K562 (cell line): Measurements from ENCODE around the gene CACNA2D3. TPM values are rescaled to one million over a fixed set of nuclear protein-coding genes. Genes with fewer than 3 reads are reported as not detected.

Source experiments
- ATAC-seq: fragments of 200-7000 bp; cut with Tn5 transposase; 3 replicates; pipeline ENCODE4 v1.9.1; 2020; ENCODE audit warnings: moderate library complexity
- BruUV-seq: library from RNA; stranded (reverse); fragments of 400-500 nt; replicated peaks from 2 replicates; lab custom pipeline; 2021; lab: Mats Ljungman, UMichigan
- CTCF ChIA-PET: fragments of 300-600 bp; formaldehyde crosslinking; extraction: SDS; loops from one replicate; lab custom pipeline; 2021; ENCODE audit warnings: low intra/inter-chr PET ratio; lab: Yijun Ruan, JAX
- POLR2A ChIA-PET: fragments of 300-600, 350-650 bp; sonication (Branson Sonifier 250); formaldehyde crosslinking; extraction: SDS; loops from one replicate; lab custom pipeline; 2021; ENCODE audit warnings: antibody characterized with exemption, inconsistent platforms; lab: Yijun Ruan, JAX
- DNase-seq, 4 experiments: peaks; one replicate each; pipeline versions ENCODE4 v3.0.0 to v3.0.0-alpha.2; 2011 to 2018; ENCODE audit warnings: low spot score in 3 of 4, mixed read lengths in 3 of 4; ENCODE audit errors: extremely low read depth in 1 of 4
- FAIRE-seq: peaks from 2 replicates; lab custom pipeline; 2011; peaks lifted over from hg19 to GRCh38; lab: Jason Lieb, UNC
- H2AFZ ChIP-seq: 2 replicates; pipeline ENCODE4 v1.6.0; 2011; ENCODE audit warnings: low read depth, low read length, control low read depth, inconsistent platforms
- H3K27ac ChIP-seq: fragments of 200-600 bp; 3 replicates; pipeline ENCODE4 v1.8.0; 2011; ENCODE audit warnings: low read depth, mild to moderate bottlenecking, control low read depth, inconsistent platforms, low read length, moderate library complexity, mixed read lengths; ENCODE audit errors: extremely low read depth
- H3K27me3 ChIP-seq, 2 experiments: fragments of 300-600 bp in 1 of 2; 2 replicates in 1 of 2; 3 replicates in 1 of 2; pipeline versions ENCODE4 v1.6.0 to v1.8.0; 2011; ENCODE audit warnings: inconsistent platforms in 2 of 2, low read length in 2 of 2, mild to moderate bottlenecking in 1 of 2, mixed read lengths in 1 of 2, moderate library complexity in 1 of 2; ENCODE audit not compliant: control insufficient read depth in 2 of 2, insufficient read depth in 2 of 2
- H3K36me3 ChIP-seq: fragments of 300-600 bp; 3 replicates; pipeline ENCODE4 v1.8.0; 2011; ENCODE audit warnings: mild to moderate bottlenecking, low read length, inconsistent platforms; ENCODE audit not compliant: control insufficient read depth, insufficient read depth
- H3K4me1 ChIP-seq, 2 experiments: fragments of 200-600 bp in 1 of 2; replicated peaks in 1 of 2; 2 replicates in 1 of 2; 3 replicates in 1 of 2; pipeline versions ENCODE4 v1.5.1 to v1.8.0; 2011; ENCODE audit warnings: inconsistent platforms in 2 of 2, low read length in 2 of 2, mild to moderate bottlenecking in 1 of 2, mixed read lengths in 1 of 2, moderate library complexity in 1 of 2; ENCODE audit not compliant: control insufficient read depth in 2 of 2, insufficient read depth in 2 of 2
- H3K4me2 ChIP-seq: 2 replicates; pipeline ENCODE4 v1.6.1; 2011; ENCODE audit warnings: low read length, control low read depth, inconsistent platforms, mixed read lengths; ENCODE audit not compliant: insufficient read depth
- H3K4me3 ChIP-seq: fragments of 200-600 bp; sonication (generic), shearing (Covaris generic); 2 replicates; pipeline ENCODE4 v1.5.1; 2016; ENCODE audit warnings: control low read depth, inconsistent platforms
- H3K79me2 ChIP-seq: fragments of 200-600 bp; 3 replicates; pipeline ENCODE4 v1.8.0; 2011; ENCODE audit warnings: low read length, inconsistent platforms; ENCODE audit not compliant: control insufficient read depth, insufficient read depth
- H3K9ac ChIP-seq, 2 experiments: 2 replicates each; pipeline versions ENCODE4 v1.6.0 to v1.6.1; 2011; ENCODE audit warnings: low read depth in 2 of 2, low read length in 2 of 2, control low read depth in 1 of 2, inconsistent platforms in 1 of 2, mild to moderate bottlenecking in 1 of 2, mixed read lengths in 1 of 2; ENCODE audit not compliant: insufficient read depth in 1 of 2
- H3K9me1 ChIP-seq: one replicate; pipeline ENCODE4 v1.6.0; 2011; ENCODE audit warnings: inconsistent platforms, mild to moderate bottlenecking, low read length, moderate library complexity; ENCODE audit not compliant: control insufficient read depth, insufficient read depth
- H3K9me3 ChIP-seq: replicated peaks from 2 replicates; pipeline ENCODE4 v1.5.1; 2011; ENCODE audit warnings: low read depth, low read length, inconsistent platforms; ENCODE audit not compliant: control insufficient read depth, insufficient read depth
- H4K20me1 ChIP-seq: replicated peaks from 2 replicates; pipeline ENCODE4 v1.6.1; 2011; ENCODE audit warnings: low read length, inconsistent platforms, mixed read lengths; ENCODE audit not compliant: control insufficient read depth, insufficient read depth
- C11orf30 ChIP-seq: fragments of 450-650 bp; IDR thresholded peaks from 2 replicates; pipeline ENCODE4 v1.6.1; 2016; ENCODE audit warnings: low read depth, mild to moderate bottlenecking
- ETV5 ChIP-seq: sonication (generic); formaldehyde crosslinking; IDR thresholded peaks from 2 replicates; pipeline ENCODE4 v1.4.0; 2020; ENCODE audit warnings: low read depth, mild to moderate bottlenecking, missing genetic modification reagents
- JUND ChIP-seq, 2 experiments: IDR thresholded peaks; 2 replicates in 1 of 2; 3 replicates in 1 of 2; pipeline ENCODE4 v1.6.1; 2011; ENCODE audit warnings: borderline replicate concordance in 2 of 2, low read depth in 2 of 2, low read length in 2 of 2, improper control_type of control experiment in 1 of 2, missing biosample characterization in 1 of 2, missing genetic modification characterization in 1 of 2, missing genetic modification reagents in 1 of 2
- MEF2A ChIP-seq: IDR thresholded peaks from 2 replicates; pipeline ENCODE4 v1.6.1; 2011; ENCODE audit warnings: low read depth, mild to moderate bottlenecking, low read length, moderate library complexity; ENCODE audit not compliant: control insufficient read depth
- NCOA1 ChIP-seq: fragments of 450-650 bp; IDR thresholded peaks from 2 replicates; pipeline ENCODE4 v1.6.1; 2016; ENCODE audit warnings: low read depth
- PTTG1 ChIP-seq: fragments of 450-650 bp; IDR thresholded peaks from 2 replicates; pipeline ENCODE4 v1.6.1; 2016; ENCODE audit warnings: low read depth, mild to moderate bottlenecking, missing genetic modification characterization, missing compliant biosample characterization
- RBM15 ChIP-seq: fragments of 200-400 bp; formaldehyde crosslinking; IDR thresholded peaks from 2 replicates; pipeline ENCODE4 v1.6.1; 2018; ENCODE audit warnings: mild to moderate bottlenecking, low read length, moderate library complexity; ENCODE audit not compliant: insufficient read depth
- ZBTB1 ChIP-seq: sonication (generic); formaldehyde crosslinking; IDR thresholded peaks from 2 replicates; pipeline ENCODE4 v1.8.1; 2023; ENCODE audit warnings: missing genetic modification reagents, low read depth, mild to moderate bottlenecking, borderline replicate concordance
- ZNF282 ChIP-seq: sonication (generic); formaldehyde crosslinking; IDR thresholded peaks from 2 replicates; pipeline ENCODE4 v1.8.1; 2023; ENCODE audit warnings: missing genetic modification reagents
- ZNF764 ChIP-seq: fragments of 250-450 bp; sonication (Bioruptor Pico); IDR thresholded peaks from 2 replicates; pipeline ENCODE4 v1.4.0; 2020; ENCODE audit warnings: low read depth, mild to moderate bottlenecking, moderate library complexity
- ZSCAN32 ChIP-seq: fragments of 450-650 bp; formaldehyde crosslinking; IDR thresholded peaks from 2 replicates; pipeline ENCODE4 v1.4.0; 2020; ENCODE audit warnings: mild to moderate bottlenecking, moderate library complexity
- WGBS: fragments of 100-300 bp; shearing (Covaris generic); methylation state at CpG from one replicate; pipeline ENCODE4 v1.1.6; 2016; ENCODE audit warnings: low coverage, mixed read lengths; ENCODE audit not compliant: insufficient coverage; ENCODE audit errors: missing lambda C conversion rate; 5-methylcytosine and 5-hydroxymethylcytosine counted together
- in situ Hi-C: fragments of 300-500 bp; cut with MboI; formaldehyde crosslinking; loops from 4 replicates; pipeline ENCODE4 v1.15.0; 2018; ENCODE audit warnings: inconsistent platforms, mixed read lengths
- intact Hi-C: fragments of 100-400 bp; cut with micrococcal nuclease; formaldehyde crosslinking; loops from 2 replicates; pipeline ENCODE4 v1.14.2; 2022
- polyA plus RNA-seq, 8 experiments: library from polyadenylated mRNA; depleted of rRNA in 4 of 8; stranded (reverse) in 5 of 8; unstranded in 3 of 8; fragments of >200 nt; fragmentation: Nextera tagmentation in 2 of 8; fragmentation: Illumina TruSeq in 1 of 8; extraction: Ambion mirVana in 2 of 8; extraction: Trizol in 1 of 8; gene quantifications; 2 replicates each; pipeline versions ENCODE4 v1.2.1 to v1.2.3, GENCODE V29; 2011 to 2014; ENCODE audit warnings: inconsistent platforms in 1 of 8, missing spikeins in 1 of 8
- total RNA-seq, 7 experiments: library from RNA; depleted of rRNA in 6 of 7; stranded (reverse); fragments of >200 nt in 6 of 7; fragmentation: Illumina TruSeq in 2 of 7; extraction: Trizol in 2 of 7; gene quantifications; 2 replicates each; pipeline versions ENCODE4 v1.2.1 to v1.2.3, GENCODE V29; 2011 to 2021; ENCODE audit warnings: low replicate concordance in 1 of 7
- TF ChIP-seq, protein P1 (sequence below): fragments of 450-650 bp; formaldehyde crosslinking; IDR thresholded peaks from 2 replicates; pipeline ENCODE4 v1.4.0; 2020; ENCODE audit warnings: mild to moderate bottlenecking, moderate library complexity
- TF ChIP-seq, protein P2 (sequence below): fragments of 250-450 bp; sonication (Bioruptor Pico); IDR thresholded peaks from 2 replicates; pipeline ENCODE4 v1.8.0; 2021; ENCODE audit warnings: mild to moderate bottlenecking, moderate library complexity
- TF ChIP-seq, protein P3 (sequence below): fragments of 450-650 bp; IDR thresholded peaks from 2 replicates; pipeline ENCODE4 v1.6.1; 2017; ENCODE audit warnings: mild to moderate bottlenecking, moderate library complexity

The CACNA2D3 gene
- total and polyA plus RNA-seq, 9 of the 15 experiments (the other 6 are each of a cell fraction or from before 2014, with no cell fraction given), result 0.01 TPM; not detected in 8

DNA sequence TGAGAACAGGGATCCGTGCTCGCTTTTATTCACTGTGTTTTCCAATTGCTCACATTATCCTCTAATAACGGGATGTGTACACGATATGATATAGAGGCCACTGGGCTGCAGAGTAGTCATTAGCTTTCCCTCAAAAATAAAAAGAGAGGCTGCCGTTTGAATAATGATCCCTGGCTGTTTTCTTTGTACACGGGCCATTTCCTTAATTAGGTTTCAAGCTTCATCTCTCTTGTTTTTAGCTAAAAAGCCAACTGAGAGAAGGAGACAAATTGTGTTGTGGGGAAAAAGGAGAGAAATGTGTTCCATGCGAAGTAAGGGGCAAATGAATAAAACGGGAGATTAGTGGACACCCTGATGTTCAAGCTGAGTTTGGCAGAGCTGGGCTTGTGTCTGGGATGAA is 174.2 kb downstream of the CACNA2D3 start:
- Histone ChIP-seq H3K27ac (no peak overlapping the region), H3K9ac (no peak overlapping the region), H4K20me1 (no peaks in the 10 kb centered on the region), H2AFZ (no peak overlapping the region), H3K9me1 (no peaks in the 10 kb centered on the region), H3K4me1 (no peaks in the 10 kb centered on the region), H3K79me2 (no peaks in the 10 kb centered on the region), H3K27me3 (no peaks in the 10 kb centered on the region), H3K4me3 (no peak overlapping the region), H3K9me3 (no peaks in the 10 kb centered on the region), H3K36me3 (no peaks in the 10 kb centered on the region), H3K4me2 (no peak overlapping the region)
- ATAC-seq, result no peak
- WGBS, result 2% methylated on average over 7 of the region's 8 CpGs
- CTCF ChIA-PET, result no interaction called here
- no peak for FAIRE-seq
- no peak for DNase-seq
- no TSS peak for BruUV-seq
- in situ Hi-C loops (no loop called here), intact Hi-C loops (no loop called here)
- no peak for TF ChIP-seq ZBTB1 (CRISPR knock-in tag)
- no peak for TF ChIP-seq ZNF282 (CRISPR knock-in tag)
- TF ChIP-seq PTTG1 (tag), result no peak
- TF ChIP-seq, protein P1, sequence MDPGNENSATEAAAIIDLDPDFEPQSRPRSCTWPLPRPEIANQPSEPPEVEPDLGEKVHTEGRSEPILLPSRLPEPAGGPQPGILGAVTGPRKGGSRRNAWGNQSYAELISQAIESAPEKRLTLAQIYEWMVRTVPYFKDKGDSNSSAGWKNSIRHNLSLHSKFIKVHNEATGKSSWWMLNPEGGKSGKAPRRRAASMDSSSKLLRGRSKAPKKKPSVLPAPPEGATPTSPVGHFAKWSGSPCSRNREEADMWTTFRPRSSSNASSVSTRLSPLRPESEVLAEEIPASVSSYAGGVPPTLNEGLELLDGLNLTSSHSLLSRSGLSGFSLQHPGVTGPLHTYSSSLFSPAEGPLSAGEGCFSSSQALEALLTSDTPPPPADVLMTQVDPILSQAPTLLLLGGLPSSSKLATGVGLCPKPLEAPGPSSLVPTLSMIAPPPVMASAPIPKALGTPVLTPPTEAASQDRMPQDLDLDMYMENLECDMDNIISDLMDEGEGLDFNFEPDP (CRISPR knock-in tag), result no peak
- no peak for TF ChIP-seq RBM15
- TF ChIP-seq C11orf30, result no peak
- no peak for TF ChIP-seq ZSCAN32 (CRISPR knock-in tag)
- TF ChIP-seq JUND (IDR thresholded peaks at IDR 0.05; ENCODE audit: borderline replicate concordance, low read depth, low read length), result no peak
- TF ChIP-seq JUND (tag; IDR thresholded peaks at IDR 0.05; ENCODE audit: borderline replicate concordance, low read depth, low read length), result no peak
- TF ChIP-seq, protein P2, sequence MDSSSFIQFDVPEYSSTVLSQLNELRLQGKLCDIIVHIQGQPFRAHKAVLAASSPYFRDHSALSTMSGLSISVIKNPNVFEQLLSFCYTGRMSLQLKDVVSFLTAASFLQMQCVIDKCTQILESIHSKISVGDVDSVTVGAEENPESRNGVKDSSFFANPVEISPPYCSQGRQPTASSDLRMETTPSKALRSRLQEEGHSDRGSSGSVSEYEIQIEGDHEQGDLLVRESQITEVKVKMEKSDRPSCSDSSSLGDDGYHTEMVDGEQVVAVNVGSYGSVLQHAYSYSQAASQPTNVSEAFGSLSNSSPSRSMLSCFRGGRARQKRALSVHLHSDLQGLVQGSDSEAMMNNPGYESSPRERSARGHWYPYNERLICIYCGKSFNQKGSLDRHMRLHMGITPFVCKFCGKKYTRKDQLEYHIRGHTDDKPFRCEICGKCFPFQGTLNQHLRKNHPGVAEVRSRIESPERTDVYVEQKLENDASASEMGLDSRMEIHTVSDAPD (CRISPR knock-in tag), result no peak
- no peak for TF ChIP-seq MEF2A
- TF ChIP-seq NCOA1, result no peak
- no peak for TF ChIP-seq ETV5 (CRISPR knock-in tag)
- TF ChIP-seq, protein P3, sequence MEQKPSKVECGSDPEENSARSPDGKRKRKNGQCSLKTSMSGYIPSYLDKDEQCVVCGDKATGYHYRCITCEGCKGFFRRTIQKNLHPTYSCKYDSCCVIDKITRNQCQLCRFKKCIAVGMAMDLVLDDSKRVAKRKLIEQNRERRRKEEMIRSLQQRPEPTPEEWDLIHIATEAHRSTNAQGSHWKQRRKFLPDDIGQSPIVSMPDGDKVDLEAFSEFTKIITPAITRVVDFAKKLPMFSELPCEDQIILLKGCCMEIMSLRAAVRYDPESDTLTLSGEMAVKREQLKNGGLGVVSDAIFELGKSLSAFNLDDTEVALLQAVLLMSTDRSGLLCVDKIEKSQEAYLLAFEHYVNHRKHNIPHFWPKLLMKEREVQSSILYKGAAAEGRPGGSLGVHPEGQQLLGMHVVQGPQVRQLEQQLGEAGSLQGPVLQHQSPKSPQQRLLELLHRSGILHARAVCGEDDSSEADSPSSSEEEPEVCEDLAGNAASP, result no peak
- no peak for TF ChIP-seq ZNF764 (CRISPR knock-in tag)
- POLR2A ChIA-PET, result no interaction called here
